H1 (cell line): Measurements from ENCODE around the gene GRAMD2A. TPM values are rescaled to one million over a fixed set of nuclear protein-coding genes. Genes with fewer than 3 reads are reported as not detected.

Experiments
- CTCF ChIA-PET: fragments of 300-600 bp; sonication (Branson Sonifier 250); formaldehyde crosslinking; loops from one replicate; lab custom pipeline; 2021; ENCODE audit not compliant: partially characterized antibody; lab: Charles Lee
- POLR2A ChIA-PET: fragments of 300-600 bp; sonication (Branson Sonifier 250); formaldehyde crosslinking; loops from one replicate; lab custom pipeline; 2021; ENCODE audit warnings: inconsistent platforms; ENCODE audit not compliant: partially characterized antibody; lab: Charles Lee
- DNase-seq, 2 experiments: peaks; one replicate each; pipeline versions ENCODE4 v3.0.0 to v3.0.0-alpha.2; 2010 to 2022; ENCODE audit warnings: low spot score in 2 of 2, low read depth in 1 of 2, mixed read lengths in 1 of 2
- FAIRE-seq: peaks from 2 replicates; lab custom pipeline; 2011; peaks lifted over from hg19 to GRCh38; lab: Jason Lieb, UNC
- H2AFZ ChIP-seq: 2 replicates; pipeline ENCODE4 v1.8.1; 2012; ENCODE audit warnings: low read length, inconsistent platforms
- H2AK5ac ChIP-seq: 2 replicates; pipeline ENCODE4 v1.6.1; 2013; ENCODE audit warnings: low read depth, low read length
- H2BK120ac ChIP-seq: replicated peaks from 2 replicates; pipeline ENCODE3; 2013; ENCODE audit warnings: low read depth, low read length, inconsistent platforms
- H2BK12ac ChIP-seq: 2 replicates; pipeline ENCODE4 v1.6.1; 2013; ENCODE audit warnings: low read depth, low read length
- H2BK15ac ChIP-seq: 2 replicates; pipeline ENCODE4 v1.6.1; 2013; ENCODE audit warnings: low read length
- H2BK20ac ChIP-seq: 2 replicates; pipeline ENCODE4 v1.6.1; 2013; ENCODE audit warnings: low read length
- H2BK5ac ChIP-seq: 2 replicates; pipeline ENCODE4 v1.6.1; 2013; ENCODE audit warnings: low read depth, low read length
- H3K14ac ChIP-seq: 2 replicates; pipeline ENCODE4 v1.6.1; 2013; ENCODE audit warnings: inconsistent platforms; ENCODE audit not compliant: insufficient read length
- H3K18ac ChIP-seq: 2 replicates; pipeline ENCODE4 v1.6.1; 2013; ENCODE audit warnings: low read length; ENCODE audit errors: extremely low read depth
- H3K23ac ChIP-seq: 2 replicates; pipeline ENCODE4 v1.6.1; 2013; ENCODE audit warnings: inconsistent platforms; ENCODE audit not compliant: insufficient read length
- H3K23me2 ChIP-seq: 2 replicates; pipeline ENCODE4 v1.6.1; 2013; ENCODE audit warnings: low read depth, low read length
- H3K27ac ChIP-seq: 2 replicates; pipeline ENCODE4 v1.6.1; 2011; ENCODE audit warnings: low read depth, low read length, inconsistent platforms
- H3K27me3 ChIP-seq, 4 experiments: replicated peaks in 1 of 4; 1 replicate in 1 of 4; 2 replicates in 3 of 4; pipeline versions ENCODE4 v1.6.1 to v1.8.1; 2011 to 2013; ENCODE audit warnings: low read length in 3 of 4, mild to moderate bottlenecking in 3 of 4, inconsistent platforms in 2 of 4, mixed read lengths in 2 of 4, moderate library complexity in 1 of 4; ENCODE audit not compliant: control insufficient read depth in 3 of 4, insufficient read depth in 3 of 4; ENCODE audit errors: extremely low read depth in 1 of 4
- H3K36me3 ChIP-seq, 4 experiments: 2 replicates each; pipeline versions ENCODE4 v1.6.1 to v1.8.1; 2011 to 2013; ENCODE audit warnings: mild to moderate bottlenecking in 4 of 4, low read length in 3 of 4, moderate library complexity in 2 of 4, control low read depth in 1 of 4, inconsistent platforms in 1 of 4; ENCODE audit not compliant: insufficient read depth in 4 of 4, control insufficient read depth in 2 of 4
- H3K4ac ChIP-seq: replicated peaks from 2 replicates; pipeline ENCODE3; 2013; ENCODE audit warnings: low read length, low read depth, mixed read lengths, inconsistent platforms; ENCODE audit not compliant: insufficient read length
- H3K4me1 ChIP-seq, 4 experiments: replicated peaks in 1 of 4; 1 replicate in 1 of 4; 2 replicates in 3 of 4; pipeline versions ENCODE4 v1.6.1 to v1.8.1; 2011 to 2013; ENCODE audit warnings: low read length in 3 of 4, inconsistent platforms in 2 of 4, mixed read lengths in 1 of 4; ENCODE audit not compliant: insufficient read depth in 4 of 4, control insufficient read depth in 3 of 4
- H3K4me2 ChIP-seq, 2 experiments: 2 replicates each; pipeline versions ENCODE4 v1.6.1 to v1.8.1; 2011 to 2013; ENCODE audit warnings: low read depth in 2 of 2, low read length in 2 of 2, control low read depth in 1 of 2, inconsistent platforms in 1 of 2, mild to moderate bottlenecking in 1 of 2; ENCODE audit not compliant: insufficient read depth in 1 of 2
- H3K4me3 ChIP-seq, 4 experiments: fragments of 200-600, 300-600 bp in 1 of 4; sonication (generic), shearing (Covaris generic), sonication (Bioruptor Twin) in 1 of 4; 2 replicates each; pipeline versions ENCODE4 v1.5.1 to v1.8.1; 2011 to 2016; ENCODE audit warnings: low read length in 4 of 4, low read depth in 3 of 4, control low read depth in 2 of 4, inconsistent platforms in 2 of 4, mild to moderate bottlenecking in 2 of 4, mixed read lengths in 1 of 4, moderate library complexity in 1 of 4; ENCODE audit not compliant: insufficient read depth in 2 of 4; ENCODE audit errors: extremely low read depth in 1 of 4
- H3K56ac ChIP-seq: replicated peaks from 2 replicates; pipeline ENCODE3; 2013; ENCODE audit warnings: low read depth, mild to moderate bottlenecking, mixed read lengths, low read length, inconsistent platforms; ENCODE audit not compliant: insufficient read length
- H3K79me1 ChIP-seq: 2 replicates; pipeline ENCODE4 v1.6.1; 2013; ENCODE audit warnings: low read depth, low read length, control low read depth
- H3K79me2 ChIP-seq, 2 experiments: 2 replicates each; pipeline versions ENCODE4 v1.6.1 to v1.8.1; 2012 to 2013; ENCODE audit warnings: low read length in 2 of 2, mild to moderate bottlenecking in 2 of 2, inconsistent platforms in 1 of 2; ENCODE audit not compliant: insufficient read depth in 2 of 2, control insufficient read depth in 1 of 2
- H3K9ac ChIP-seq, 4 experiments: replicated peaks in 1 of 4; 1 replicate in 1 of 4; 2 replicates in 3 of 4; pipeline versions ENCODE4 v1.6.1 to v1.8.1; 2011 to 2013; ENCODE audit warnings: low read depth in 3 of 4, low read length in 3 of 4, control low read depth in 2 of 4, mild to moderate bottlenecking in 2 of 4, moderate library complexity in 2 of 4, inconsistent platforms in 1 of 4; ENCODE audit errors: extremely low read depth in 1 of 4
- H3K9me3 ChIP-seq, 2 experiments: 2 replicates each; pipeline versions ENCODE4 v1.6.1 to v1.8.1; 2012 to 2013; ENCODE audit warnings: mild to moderate bottlenecking in 2 of 2, moderate library complexity in 2 of 2, control low read depth in 1 of 2, inconsistent platforms in 1 of 2, low read depth in 1 of 2, low read length in 1 of 2, mixed read lengths in 1 of 2; ENCODE audit not compliant: insufficient read depth in 2 of 2
- H4K20me1 ChIP-seq, 2 experiments: replicated peaks in 1 of 2; 2 replicates each; pipeline versions ENCODE3 to v1.8.1; 2011 to 2013; ENCODE audit warnings: inconsistent platforms in 2 of 2, low read length in 2 of 2, mild to moderate bottlenecking in 1 of 2; ENCODE audit not compliant: insufficient read depth in 2 of 2, control insufficient read depth in 1 of 2
- H4K5ac ChIP-seq: 2 replicates; pipeline ENCODE4 v1.6.1; 2013; ENCODE audit warnings: low read length, low read depth, mixed read lengths, inconsistent platforms; ENCODE audit not compliant: insufficient read length
- H4K8ac ChIP-seq: 2 replicates; pipeline ENCODE4 v1.8.0; 2013; ENCODE audit warnings: mild to moderate bottlenecking, moderate library complexity, low read length, inconsistent platforms; ENCODE audit not compliant: insufficient read depth; ENCODE audit errors: extremely low read depth
- H4K91ac ChIP-seq: replicated peaks from 2 replicates; pipeline ENCODE3; 2013; ENCODE audit warnings: low read length, mixed read lengths, inconsistent platforms; ENCODE audit not compliant: insufficient read length
- CHD1 ChIP-seq: IDR thresholded peaks from 2 replicates; pipeline ENCODE4 v1.6.1; 2012; ENCODE audit warnings: low read depth, low read length, improper control_type of control experiment
- CTBP2 ChIP-seq: IDR thresholded peaks from 2 replicates; pipeline ENCODE4 v1.7.0; 2011; ENCODE audit warnings: borderline replicate concordance, mild to moderate bottlenecking, moderate library complexity, mixed read lengths, low read length; ENCODE audit not compliant: insufficient read depth, insufficient read length
- HDAC2 ChIP-seq, 2 experiments: fragments of 300-600 bp in 1 of 2; sonication (generic) in 1 of 2; IDR thresholded peaks; 2 replicates each; pipeline ENCODE4 v1.6.1; 2011 to 2012; ENCODE audit warnings: low read depth in 2 of 2, low read length in 2 of 2, mild to moderate bottlenecking in 2 of 2, moderate library complexity in 2 of 2, borderline replicate concordance in 1 of 2, inconsistent platforms in 1 of 2
- POLR2A ChIP-seq, 2 experiments: IDR thresholded peaks; 1 replicate in 1 of 2; 2 replicates in 1 of 2; pipeline ENCODE4 v1.6.1; 2011; ENCODE audit warnings: low read depth in 2 of 2, low read length in 2 of 2, mild to moderate bottlenecking in 2 of 2; ENCODE audit errors: control extremely low read depth in 1 of 2
- RAD21 ChIP-seq, 2 experiments: IDR thresholded peaks in 1 of 2; conservative IDR thresholded peaks in 1 of 2; 2 replicates each; pipeline ENCODE4 v1.6.1; 2011; ENCODE audit warnings: low read depth in 2 of 2, low read length in 2 of 2, improper control_type of control experiment in 1 of 2, inconsistent platforms in 1 of 2, mild to moderate bottlenecking in 1 of 2, moderate library complexity in 1 of 2
- TEAD4 ChIP-seq: IDR thresholded peaks from 2 replicates; pipeline ENCODE4 v1.6.1; 2012; ENCODE audit warnings: low read depth, low read length, inconsistent platforms, mixed read lengths
- YY1 ChIP-seq: IDR thresholded peaks from 2 replicates; pipeline ENCODE4 v1.6.1; 2011; ENCODE audit warnings: low read depth, mild to moderate bottlenecking, low read length
- WGBS, 2 experiments: shearing (Covaris generic) in 1 of 2; methylation state at CpG; one replicate each; pipeline versions ENCODE4 v1.1.6 to v1.1.7; 2013 to 2015; ENCODE audit warnings: low lambda C conversion rate in 2 of 2, mixed read lengths in 2 of 2, inconsistent platforms in 1 of 2, low coverage in 1 of 2, missing lambda C conversion rate in 1 of 2; ENCODE audit not compliant: insufficient replicate concordance in 2 of 2, insufficient coverage in 1 of 2, insufficient read length in 1 of 2; ENCODE audit errors: extremely low coverage in 1 of 2, missing lambda C conversion rate in 1 of 2; 5-methylcytosine and 5-hydroxymethylcytosine counted together
- polyA plus RNA-seq, 7 experiments: library from polyadenylated mRNA; depleted of rRNA in 3 of 7; stranded (reverse) in 5 of 7; unstranded in 2 of 7; fragments of >200 nt in 5 of 7; fragments of 200-250 nt in 2 of 7; gene quantifications; 1 replicate in 5 of 7; 2 replicates in 1 of 7; 4 replicates in 1 of 7; pipeline versions ENCODE4 v1.2.1 to v1.2.3, GENCODE V29; 2011 to 2013; ENCODE audit warnings: missing spikeins in 2 of 7, mixed read lengths in 2 of 7
- total RNA-seq: library from RNA; stranded (reverse); fragmentation: NEBNext Ultra II Directional; extraction: Animal tissue kit (Norgen Biotek cat#: 25700); gene quantifications from 2 replicates; pipeline ENCODE4 v1.2.1, GENCODE V29; 2021
- TF ChIP-seq, protein P1 (sequence below), 3 experiments: IDR thresholded peaks; 1 replicate in 2 of 3; 2 replicates in 1 of 3; pipeline versions ENCODE4 v1.5.1 to v1.6.1; 2011; ENCODE audit warnings: low read length in 3 of 3, mild to moderate bottlenecking in 3 of 3, inconsistent platforms in 2 of 3, low read depth in 1 of 3, moderate library complexity in 1 of 3; ENCODE audit not compliant: insufficient read depth in 1 of 3; ENCODE audit errors: control extremely low read depth in 1 of 3
- TF ChIP-seq, protein P2 (sequence below): IDR thresholded peaks from 2 replicates; pipeline ENCODE4 v1.6.1; 2011; ENCODE audit warnings: low read length, improper control_type of control experiment

GRAMD2A gene
- total and polyA plus RNA-seq, 2 of the 8 experiments (the other 6 are each of a cell fraction or from before 2014, with no cell fraction given), result 0.57 to 1.5 TPM

DNA sequence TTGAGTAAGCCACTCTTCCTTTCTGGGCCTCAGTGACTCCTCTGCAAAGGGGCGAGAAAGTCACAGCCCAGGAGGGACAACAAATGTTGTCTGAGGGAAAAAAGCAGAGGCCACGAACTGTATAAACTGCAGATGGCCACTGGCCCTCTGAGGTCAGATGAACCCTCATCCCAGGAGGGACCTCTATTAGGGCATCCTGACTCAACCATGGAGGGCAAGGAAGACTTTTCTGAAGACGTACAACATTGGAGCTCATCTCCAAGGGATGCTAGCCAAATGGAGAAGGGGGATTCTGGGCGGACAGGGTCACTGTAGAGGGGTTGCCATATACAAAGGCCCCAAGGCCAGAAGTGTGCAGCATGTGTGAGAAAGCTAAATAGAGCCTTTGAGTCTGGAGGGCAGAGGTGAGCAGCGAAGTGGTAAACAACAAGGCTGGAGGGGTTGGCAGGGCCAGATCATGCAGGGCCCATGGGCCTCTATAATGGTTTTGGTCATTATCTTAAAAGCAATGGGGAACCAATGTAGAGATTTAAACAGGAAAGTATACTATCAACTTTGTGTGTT, 16.7 kb downstream of the GRAMD2A start:
- Histone ChIP-seq H2AK5ac (no peak overlapping the region), H2BK5ac (no peak overlapping the region), H2BK15ac (no peak overlapping the region), H3K23ac (no peak overlapping the region), H2BK12ac (no peak overlapping the region), H3K36me3 (no peaks in the 10 kb centered on the region), H3K9ac (no peak overlapping the region), H3K79me2 (no peaks in the 10 kb centered on the region), H4K8ac (no peak overlapping the region), H3K4me3 (no peak overlapping the region), H3K79me1 (no peaks in the 10 kb centered on the region), H2AFZ (no peak overlapping the region), H3K27me3 (peaks cover 0 to 19% (median 5%) of the 10 kb centered on the region in 4 experiments; a peak in 4 of 7 replicates), H3K4ac (no peak overlapping the region), H3K18ac (no peak overlapping the region), H3K9me3 (no peaks in the 10 kb centered on the region), H3K14ac (no peak overlapping the region), H2BK120ac (no peak overlapping the region), H4K20me1 (no peaks in the 10 kb centered on the region), H3K4me1 (peaks cover 0 to 7% (median 3%) of the 10 kb centered on the region in 4 experiments; a peak in 3 of 7 replicates), H3K56ac (no peak overlapping the region), H3K23me2 (peaks cover 4% of the 10 kb centered on the region; the same call in 1 of the 2 replicates), H3K27ac (no peak overlapping the region), H4K5ac (no peak overlapping the region), H3K4me2 (no peak overlapping the region), H2BK20ac (no peak overlapping the region), H4K91ac (no peak overlapping the region)
- FAIRE-seq (no peak), DNase-seq (no peak)
- WGBS, 2 experiments, result 79% methylated on average over 5 of the region's 5 CpGs; no CpG with 5 or more reads in 1 of the 2 experiments
- ChIA-PET POLR2A (no interaction called here), CTCF (interaction anchor here (1.2 to 1.7 kb wide), 2 partner anchors 11 to 24 kb away, joined by 4 read pairs; no protein-coding TSS in a partner anchor)
- TF ChIP-seq HDAC2 (IDR thresholded peaks at IDR 0.05; ENCODE audit: borderline replicate concordance in 1 of 2, low read depth in 2 of 2, low read length in 2 of 2), result no peak
- no peak for TF ChIP-seq CHD1
- TF ChIP-seq POLR2A (IDR thresholded peaks at IDR 0.05; ENCODE audit: control extremely low read depth in 1 of 2, low read depth in 2 of 2, low read length in 2 of 2), result no peak
- TF ChIP-seq, protein P1, sequence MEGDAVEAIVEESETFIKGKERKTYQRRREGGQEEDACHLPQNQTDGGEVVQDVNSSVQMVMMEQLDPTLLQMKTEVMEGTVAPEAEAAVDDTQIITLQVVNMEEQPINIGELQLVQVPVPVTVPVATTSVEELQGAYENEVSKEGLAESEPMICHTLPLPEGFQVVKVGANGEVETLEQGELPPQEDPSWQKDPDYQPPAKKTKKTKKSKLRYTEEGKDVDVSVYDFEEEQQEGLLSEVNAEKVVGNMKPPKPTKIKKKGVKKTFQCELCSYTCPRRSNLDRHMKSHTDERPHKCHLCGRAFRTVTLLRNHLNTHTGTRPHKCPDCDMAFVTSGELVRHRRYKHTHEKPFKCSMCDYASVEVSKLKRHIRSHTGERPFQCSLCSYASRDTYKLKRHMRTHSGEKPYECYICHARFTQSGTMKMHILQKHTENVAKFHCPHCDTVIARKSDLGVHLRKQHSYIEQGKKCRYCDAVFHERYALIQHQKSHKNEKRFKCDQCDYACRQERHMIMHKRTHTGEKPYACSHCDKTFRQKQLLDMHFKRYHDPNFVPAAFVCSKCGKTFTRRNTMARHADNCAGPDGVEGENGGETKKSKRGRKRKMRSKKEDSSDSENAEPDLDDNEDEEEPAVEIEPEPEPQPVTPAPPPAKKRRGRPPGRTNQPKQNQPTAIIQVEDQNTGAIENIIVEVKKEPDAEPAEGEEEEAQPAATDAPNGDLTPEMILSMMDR (IDR thresholded peaks at IDR 0.05; ENCODE audit: control extremely low read depth in 1 of 3, insufficient read depth in 1 of 3, low read depth in 1 of 3, low read length in 3 of 3), result no peak
- no peak for TF ChIP-seq YY1
- TF ChIP-seq RAD21 (IDR thresholded peaks at IDR 0.05 in 1 of 2, conservative IDR thresholded peaks at IDR 0.05 in 1 of 2; ENCODE audit: low read depth in 2 of 2, low read length in 2 of 2), result no peak
- TF ChIP-seq, protein P2, sequence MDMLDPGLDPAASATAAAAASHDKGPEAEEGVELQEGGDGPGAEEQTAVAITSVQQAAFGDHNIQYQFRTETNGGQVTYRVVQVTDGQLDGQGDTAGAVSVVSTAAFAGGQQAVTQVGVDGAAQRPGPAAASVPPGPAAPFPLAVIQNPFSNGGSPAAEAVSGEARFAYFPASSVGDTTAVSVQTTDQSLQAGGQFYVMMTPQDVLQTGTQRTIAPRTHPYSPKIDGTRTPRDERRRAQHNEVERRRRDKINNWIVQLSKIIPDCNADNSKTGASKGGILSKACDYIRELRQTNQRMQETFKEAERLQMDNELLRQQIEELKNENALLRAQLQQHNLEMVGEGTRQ, result no peak
- no peak for TF ChIP-seq CTBP2
- TF ChIP-seq TEAD4, result no peak
